Left kidney (tissue), 2 donors: Measurements from ENCODE around the gene EFCAB8. TPM values are rescaled to one million over a fixed set of nuclear protein-coding genes. Genes with fewer than 3 reads are reported as not detected.
"Not testable (repeated sequence)": the region's sequence is repeated elsewhere in the genome, so short reads cannot be mapped to it uniquely, and the experiment has no call there.

Experiments used
- DNase-seq: peaks from one replicate; pipeline ENCODE4 v3.0.0-alpha.2; 2013
- polyA plus RNA-seq: library from polyadenylated mRNA; unstranded; fragments of 120-200 nt; gene quantifications from one replicate; pipeline ENCODE4 v1.2.1, GENCODE V29; 2013; ENCODE audit not compliant: insufficient read length

EFCAB8 gene
- polyA plus RNA-seq, 1 donor, result 0.55 TPM

DNA sequence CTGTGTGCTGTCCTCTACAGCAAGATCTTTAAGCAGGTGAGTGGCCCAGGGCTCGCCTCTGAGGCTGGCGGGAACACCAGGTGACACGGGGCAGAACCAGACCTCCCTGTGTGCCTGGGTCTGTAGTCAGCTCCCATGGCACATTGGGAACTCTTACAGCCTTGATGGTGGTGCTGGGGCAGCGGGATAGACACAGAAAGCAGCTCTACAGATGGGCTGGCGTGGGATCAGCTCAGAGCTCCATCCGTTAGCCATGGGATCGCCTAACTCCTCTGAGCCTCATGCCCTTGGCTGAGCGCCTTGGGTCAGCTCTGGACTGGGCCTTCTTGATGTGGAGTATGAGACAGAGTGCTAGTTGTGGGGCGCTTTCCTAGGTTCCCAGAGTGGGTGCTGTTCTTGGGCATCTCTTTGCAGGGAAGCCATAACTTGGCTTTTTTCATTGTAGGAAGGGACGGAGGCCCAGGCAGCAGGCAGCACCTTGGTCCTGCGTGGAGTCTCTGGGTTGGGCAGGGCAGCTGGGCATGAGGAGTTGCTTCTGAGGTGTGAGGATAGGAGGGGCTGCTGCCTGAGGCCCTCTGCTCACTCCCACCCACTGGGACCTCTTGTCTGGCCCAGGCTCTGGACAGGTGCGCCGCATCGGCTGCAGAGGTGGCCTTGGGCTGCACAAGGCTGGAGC is 51.3 kb downstream of the EFCAB8 start:
- DNase-seq, result no peak

DNA sequence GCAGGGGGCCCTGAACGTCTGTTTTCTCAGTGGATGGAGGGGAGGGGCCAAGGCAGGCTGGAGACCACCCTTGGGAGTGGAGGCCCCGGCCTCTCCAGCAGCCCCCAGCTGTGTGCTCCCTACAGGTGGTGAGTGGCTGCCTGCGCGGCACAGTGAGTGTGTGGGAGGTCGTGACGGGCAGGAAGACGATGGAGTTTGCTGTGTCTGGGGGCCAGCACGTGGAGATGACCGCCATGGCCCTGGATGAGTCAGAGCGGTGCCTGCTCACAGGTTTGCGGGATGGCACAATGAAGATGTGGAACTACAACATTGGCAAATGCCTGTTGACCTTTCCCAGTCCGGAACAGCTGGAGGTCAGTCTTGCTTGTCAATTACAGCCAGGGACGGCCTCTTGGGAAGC is 52.6 kb downstream of the EFCAB8 start:
- DNase-seq, result no peak

DNA sequence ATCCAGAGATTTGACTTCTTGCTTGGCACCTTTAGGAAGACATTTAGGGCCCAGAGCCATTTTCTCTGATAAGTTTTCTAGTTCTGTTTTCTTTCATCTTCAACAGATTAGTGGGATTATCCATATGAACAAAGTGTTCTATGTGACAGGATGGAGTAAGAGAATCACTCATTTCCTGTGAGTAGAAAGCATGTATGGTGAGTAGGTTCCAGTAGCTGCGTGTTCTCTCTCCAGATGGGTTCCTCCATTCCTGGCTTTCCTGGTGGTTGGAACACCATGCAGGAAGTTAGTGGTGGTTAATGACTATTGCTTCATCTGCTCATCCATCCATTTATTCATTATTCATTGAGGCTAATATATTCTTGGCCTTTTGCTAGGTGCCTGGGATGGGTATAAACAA is 54.0 kb downstream of the EFCAB8 start:
- no peak for DNase-seq

DNA sequence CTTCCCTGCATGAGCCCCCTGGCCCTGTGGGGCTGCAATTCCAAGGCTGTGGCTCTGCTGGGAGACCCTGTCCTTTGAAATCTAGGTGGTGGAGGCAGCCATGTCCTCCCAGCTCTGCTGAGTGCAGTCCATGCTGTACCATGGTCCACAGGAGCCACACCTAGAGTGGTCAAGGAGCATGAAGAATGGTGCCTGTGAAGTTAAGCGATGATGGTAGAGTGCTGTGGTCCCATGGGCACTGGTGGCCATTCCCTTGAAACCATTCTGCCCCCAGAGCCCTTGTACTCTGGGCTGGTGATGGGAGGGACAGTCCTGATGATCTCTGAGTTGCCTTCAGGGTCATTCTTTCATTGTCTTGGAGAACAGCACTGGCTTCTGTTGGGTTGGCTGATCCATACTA is 55.3 kb downstream of the EFCAB8 start:
- DNase-seq, result no peak

DNA sequence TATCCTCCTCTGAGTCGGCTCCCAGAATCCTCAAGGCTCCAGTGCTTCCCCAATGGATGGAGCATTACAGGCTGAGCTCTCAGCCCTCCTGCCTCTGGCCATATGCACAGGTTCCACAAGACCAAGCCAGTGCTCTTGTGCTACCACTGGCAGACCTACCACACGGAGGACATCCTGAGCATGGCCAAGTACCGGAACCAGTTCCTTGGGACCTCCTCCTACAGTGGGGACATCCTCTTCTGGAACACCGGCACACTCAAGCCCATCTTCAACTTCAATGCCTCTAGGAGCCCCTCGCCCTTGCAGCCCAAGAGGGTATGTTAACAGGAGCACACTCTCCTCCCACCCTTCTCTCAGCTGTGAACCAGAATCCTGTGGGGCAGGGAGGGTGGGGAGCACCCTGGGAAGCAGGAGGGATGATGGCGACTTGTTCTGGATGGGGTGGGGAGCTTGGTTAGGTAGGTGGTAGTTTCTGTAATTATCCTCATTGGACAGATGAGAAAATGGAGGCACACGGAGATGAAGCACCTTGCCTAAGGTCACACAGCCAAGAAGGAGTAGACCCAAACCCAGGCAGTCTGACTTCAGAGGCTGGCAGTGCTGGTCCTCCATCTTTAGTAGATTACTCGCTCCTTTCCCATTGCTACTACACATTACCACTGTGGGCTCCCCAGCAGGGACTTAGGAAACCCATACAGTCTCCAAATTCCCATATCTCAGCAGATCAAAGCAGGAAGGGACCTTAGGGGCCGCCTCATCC is 58.6 kb downstream of the EFCAB8 start:
- no peak for DNase-seq

DNA sequence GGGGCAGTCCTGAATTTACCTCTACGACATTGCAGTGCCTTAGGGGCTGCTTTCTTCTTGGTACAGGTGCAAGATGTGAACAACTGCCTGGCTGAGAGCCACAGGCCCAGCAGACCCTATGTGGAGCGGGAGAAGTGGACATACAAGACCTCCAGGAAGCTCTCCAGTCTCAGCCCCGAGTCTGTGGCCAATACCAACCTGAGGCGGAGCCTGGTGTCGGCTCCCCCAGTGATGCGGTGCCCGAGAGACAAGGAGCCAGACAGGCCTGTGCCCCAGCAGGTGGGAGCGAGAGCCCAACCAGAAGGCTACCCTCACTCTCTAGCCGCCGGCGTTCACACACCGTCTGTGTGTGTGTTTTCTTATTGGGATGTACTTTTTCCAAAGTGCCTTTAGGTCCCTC is 59.6 kb downstream of the EFCAB8 start:
- DNase-seq, result no peak

DNA sequence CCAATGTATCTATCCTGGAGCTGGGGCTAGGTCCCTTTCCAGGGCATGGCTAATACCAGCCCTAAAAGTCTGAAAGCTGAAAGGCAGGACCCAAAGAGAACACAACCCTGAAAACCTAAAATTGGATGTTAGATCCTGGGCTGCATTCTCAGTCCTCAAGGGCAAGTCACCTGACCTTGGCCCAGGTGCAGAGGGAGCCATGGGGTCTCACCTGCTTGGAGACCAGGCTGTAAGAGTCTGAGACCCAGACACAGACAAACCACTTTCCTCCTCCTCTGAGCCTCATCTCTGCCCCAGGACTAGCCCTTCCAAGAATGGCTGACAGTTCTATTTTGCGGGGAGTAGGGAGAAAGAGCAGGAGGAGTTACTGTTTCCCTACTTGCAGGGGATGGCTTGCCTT is 60.0 kb downstream of the EFCAB8 start:
- no peak for DNase-seq

DNA sequence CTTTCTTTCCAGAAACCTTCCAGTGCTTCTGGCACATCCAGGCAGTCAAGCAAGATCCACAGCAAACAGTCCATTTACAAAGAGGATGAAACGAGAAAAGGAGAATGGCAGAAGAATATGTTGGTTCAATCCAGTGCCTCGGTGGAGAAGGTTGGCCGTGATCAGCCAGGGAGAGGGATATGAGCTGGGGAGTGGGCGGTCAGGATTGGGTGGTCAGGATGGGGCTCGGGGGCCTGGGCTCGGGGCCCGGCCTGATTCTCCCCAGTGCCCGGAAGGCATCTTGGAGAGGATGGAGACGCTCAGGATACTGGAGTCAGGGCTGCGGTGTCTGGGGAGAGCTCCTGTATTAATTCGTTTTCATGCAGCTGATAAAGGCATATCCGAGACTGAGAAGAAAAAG is 61.3 kb downstream of the EFCAB8 start:
- DNase-seq, result no peak

DNA sequence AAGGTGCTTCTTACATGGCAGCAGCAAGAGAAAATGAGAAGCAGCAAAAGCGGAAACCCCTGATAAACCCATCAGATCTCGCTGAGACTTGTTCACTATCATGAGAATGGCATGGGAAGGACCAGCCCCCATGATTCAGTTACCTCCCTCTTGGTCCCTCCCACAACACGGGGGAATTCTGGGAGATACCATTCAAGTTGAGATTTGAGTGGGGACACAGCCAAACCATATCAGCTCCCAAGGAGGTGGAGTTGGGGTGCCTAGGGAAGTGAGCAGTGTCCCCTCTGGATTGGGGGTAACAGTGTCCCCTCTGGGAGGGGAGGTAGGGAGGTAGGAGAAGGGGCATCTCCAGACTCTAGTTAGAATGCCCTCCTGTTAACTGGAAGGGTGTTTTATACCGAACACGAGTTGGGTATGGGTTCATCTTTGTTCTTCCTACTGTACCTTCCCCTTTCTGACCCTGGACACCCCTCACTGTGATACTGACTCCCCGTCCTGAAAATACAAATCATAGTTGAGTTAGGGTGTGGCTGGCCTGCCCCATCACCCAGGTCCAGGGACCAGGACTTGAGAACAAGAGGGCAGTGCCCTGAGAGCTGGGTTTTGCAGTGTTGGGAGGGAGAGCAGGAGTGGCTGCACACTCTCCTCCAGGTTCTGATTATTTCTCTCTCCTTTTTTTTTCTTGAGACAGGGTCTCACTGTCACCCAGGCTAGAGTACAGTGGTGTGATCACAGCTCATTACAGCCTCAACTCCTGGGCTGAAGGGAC is 62.0 kb downstream of the EFCAB8 start:
- no peak for DNase-seq

DNA sequence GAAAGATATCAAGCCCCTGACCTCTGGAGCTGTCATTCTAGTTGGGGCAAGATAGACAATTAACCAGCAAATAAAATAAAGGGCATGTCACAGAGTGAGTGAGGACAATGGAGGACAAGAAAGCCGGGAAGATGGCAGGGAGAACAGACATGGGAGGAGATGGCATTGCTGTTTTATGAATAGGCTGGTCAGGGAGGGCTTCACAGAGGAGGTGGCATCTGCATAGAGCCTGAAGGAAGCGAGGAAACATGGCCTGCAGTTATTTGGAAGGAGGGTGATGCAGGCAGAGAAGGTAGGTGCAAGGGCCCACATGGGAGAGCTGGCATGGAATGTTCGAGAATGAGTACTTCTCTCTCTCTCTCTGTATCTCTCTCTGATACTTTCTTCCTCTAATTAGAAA is 63.7 kb downstream of the EFCAB8 start:
- no peak for DNase-seq

DNA sequence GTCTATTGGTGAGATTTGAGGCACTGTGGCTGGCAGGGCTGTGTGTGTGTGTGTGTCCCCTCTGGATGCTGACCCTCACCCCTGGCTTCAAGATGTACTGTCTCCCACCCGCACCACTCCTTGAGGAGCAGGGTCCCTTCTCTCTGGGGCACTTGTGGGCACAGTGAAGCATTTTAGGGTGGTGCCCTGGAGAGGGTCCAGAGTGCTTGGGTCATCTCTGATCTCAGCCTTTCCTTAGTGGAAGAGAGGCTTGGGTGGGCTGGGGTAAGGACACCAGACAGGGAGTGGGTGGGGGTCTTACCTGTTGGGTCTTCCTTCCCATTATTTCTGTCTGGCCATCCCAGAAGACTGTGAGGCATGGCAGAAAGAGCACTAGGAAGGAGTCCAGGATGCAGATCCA is 66.1 kb downstream of the EFCAB8 start:
- no peak for DNase-seq

DNA sequence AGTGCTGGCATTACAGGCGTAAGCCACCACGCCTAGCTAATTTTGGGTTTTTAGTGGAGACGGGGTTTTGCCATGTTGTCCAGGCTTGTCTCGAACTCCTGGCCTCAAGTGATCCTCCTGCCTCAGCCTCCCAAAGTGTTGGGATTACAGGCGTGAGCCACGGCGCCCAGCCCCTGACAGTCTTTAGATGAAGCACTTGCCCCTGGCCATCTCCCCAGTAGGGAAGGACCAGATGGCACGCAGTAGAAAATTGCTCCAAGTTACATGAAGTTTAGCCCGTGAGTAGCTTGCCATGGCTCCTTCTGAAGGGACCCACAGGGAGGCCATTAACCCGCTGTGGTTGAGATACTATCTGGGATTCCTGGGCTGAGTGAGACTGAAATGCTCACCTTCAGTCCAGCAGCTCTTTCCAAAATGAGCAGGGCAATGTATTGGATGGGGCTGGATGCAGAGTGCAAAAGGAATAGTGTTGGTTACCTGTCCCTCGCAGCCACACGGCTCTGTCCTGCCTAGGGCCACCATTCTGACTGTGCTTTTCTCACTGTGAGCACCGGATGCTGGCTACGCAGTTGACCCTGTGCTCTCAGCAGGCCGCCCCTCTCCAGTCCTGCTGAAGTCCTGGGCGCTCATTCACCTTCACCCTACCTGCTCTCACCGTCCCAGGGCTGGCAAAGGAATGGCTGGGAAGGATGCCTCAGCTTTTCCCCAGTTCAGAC is 66.9 kb downstream of the EFCAB8 start:
- DNase-seq, result no peak

DNA sequence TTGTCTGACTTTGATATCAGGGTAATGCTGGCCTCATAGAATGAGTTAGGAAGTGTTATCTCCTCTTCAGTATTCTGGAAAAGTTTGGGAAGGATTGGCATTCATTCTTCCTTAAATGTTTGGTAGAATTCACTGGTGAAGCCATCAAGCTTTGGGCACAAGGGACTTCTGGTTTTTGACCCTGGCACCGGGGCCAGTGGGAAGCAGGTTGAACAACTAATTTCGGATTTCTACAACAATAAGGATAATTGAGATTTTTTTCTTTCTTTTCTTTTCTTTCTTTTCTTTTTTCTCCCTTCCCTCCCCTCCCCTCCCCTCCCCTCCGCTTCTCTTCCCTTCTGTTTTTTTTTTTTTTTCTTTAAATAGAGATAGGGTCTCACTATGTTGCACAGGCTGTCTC is 70.4 kb downstream of the EFCAB8 start:
- no peak for DNase-seq

DNA sequence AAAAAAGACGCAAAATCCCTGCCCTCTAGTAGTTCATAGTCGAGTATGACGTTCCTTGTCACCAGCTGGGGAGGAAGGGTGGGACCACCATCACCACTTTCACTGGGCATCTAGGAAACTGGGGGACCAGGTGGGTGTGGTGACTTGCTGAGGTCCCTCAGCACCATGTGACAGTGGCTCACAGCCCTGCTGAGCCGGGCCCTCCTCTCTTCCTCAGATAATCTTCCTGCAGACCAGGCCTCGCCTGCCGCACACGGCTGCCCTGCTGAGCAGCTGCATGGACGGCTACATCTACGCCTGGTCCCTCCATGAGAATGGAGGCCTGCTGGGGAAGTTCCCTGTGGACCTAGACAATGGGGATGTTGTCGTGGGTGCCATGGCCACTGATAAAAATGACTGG is 71.5 kb downstream of the EFCAB8 start:
- no peak for DNase-seq

DNA sequence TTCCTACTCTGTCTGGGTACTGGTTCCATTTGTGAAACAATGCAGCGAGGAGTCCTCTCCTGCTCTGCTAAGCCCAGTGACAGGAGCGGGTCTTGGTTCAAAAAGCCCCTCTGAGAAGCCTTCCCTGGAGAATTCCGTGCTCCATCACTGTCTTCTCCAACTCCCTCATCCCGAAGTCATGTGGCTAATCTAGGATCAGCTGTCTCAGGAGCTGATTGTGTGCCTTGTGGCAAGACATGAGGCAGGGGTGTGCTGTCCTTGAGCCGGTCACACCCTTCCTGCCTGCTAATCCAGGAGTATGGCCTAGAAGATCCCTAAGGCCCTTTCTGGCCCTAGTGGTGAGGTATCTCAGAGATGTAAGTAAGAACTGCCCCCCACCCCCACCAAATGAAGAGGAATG is 72.0 kb downstream of the EFCAB8 start:
- DNase-seq, result no peak

DNA sequence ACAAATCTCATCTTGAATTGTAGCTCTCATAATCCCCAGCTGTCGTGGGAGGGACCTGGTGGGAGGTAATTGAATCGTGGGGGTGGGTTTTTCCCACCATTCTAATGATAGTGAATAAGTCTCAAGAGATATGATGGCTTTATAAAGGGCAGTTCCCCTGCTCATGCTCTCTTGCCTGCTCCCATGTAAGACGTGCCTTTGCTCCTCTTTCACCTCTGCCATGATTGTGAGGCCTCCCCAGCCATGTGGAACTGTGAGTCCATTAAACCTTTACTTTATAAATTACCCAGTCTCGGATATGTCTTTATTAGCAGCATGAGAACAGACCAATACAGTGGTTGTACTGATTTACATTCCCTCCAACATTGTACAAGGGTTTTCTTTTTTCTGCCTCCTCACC is 75.9 kb downstream of the EFCAB8 start:
- DNase-seq, result no peak

DNA sequence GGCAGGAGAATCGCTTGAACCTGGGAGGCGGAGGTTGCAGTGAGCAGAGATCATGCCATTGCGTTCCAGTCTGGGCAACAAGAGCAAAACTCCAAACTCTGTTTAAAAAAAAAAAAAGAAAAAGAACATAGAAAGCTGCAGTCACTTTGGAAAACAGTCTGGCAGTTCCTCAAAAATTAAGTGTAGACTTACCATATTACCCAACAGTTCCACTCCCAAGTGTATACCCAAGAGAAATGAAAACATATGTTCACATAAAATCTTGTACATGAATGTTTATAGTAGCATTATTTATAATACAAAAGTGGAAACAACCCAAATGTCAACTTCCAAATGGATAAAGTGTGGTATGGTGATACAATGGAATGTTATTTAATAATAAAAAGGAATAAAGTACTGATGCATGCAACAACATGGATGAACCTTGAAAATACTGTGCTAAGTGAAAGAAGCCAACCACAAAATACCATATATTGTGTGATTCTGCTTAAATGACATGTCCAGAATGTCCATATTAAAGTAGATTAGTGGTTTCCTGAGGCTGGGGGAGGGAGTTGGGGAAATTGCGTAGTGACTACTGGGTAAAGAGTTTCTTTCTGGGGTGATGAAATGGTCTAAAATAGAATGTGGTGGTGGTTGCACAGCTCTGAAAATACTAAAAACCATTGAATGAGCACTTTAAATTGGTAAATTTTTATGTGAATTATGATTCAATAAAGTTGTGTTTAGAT is 82.6 kb downstream of the EFCAB8 start:
- no peak for DNase-seq

DNA sequence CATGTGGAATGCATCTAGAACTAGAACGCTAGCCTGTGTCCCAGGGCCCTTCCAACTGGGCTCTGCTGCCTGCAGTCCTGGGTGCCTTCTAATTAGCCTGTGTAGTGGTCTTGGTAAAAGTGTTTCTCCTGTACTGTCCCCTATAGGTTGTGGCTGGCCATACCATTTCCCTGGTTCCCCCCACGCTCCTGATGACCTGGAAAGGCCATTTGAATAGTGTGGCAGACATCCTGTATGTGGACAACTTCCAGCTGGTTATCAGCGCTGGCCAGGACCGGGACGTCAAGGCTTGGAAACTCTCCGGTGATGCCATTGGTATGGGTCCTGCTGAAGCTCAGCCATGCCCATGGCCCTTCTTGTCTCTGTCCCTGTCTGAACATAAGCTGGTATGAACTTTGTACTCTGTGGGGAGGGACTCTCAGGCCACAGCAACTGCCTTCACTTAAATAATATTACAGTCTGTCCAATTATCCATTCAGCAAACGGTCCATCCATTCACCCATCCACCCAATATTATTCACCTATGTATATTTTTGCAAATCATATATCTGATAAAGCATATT is 84.8 kb downstream of the EFCAB8 start:
- no peak for DNase-seq

DNA sequence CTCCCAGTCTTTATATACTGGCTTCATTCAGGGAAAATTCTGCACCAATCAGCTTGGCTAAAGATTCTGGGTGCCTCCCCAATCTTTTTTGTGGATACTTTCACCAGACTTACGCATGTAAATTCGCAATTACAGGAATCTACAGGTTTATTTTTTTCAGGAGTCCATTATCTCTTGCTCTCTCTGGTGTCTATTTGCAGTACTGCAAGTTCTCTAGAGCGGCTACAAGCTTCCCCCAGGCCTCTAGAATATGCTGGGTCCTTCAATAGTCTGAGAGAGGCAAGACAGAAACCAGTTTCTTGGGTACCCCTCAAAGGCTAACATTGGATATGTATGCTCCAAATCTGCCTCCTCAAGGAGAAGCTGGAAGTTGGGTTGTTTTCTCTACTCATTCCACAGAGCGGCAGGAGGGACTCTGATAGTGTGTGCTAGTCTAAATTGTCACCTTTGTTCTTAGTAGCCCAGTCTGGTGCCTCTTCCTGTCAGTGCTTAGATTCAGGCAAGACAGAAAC is 87.0 kb downstream of the EFCAB8 start:
- no peak for DNase-seq

DNA sequence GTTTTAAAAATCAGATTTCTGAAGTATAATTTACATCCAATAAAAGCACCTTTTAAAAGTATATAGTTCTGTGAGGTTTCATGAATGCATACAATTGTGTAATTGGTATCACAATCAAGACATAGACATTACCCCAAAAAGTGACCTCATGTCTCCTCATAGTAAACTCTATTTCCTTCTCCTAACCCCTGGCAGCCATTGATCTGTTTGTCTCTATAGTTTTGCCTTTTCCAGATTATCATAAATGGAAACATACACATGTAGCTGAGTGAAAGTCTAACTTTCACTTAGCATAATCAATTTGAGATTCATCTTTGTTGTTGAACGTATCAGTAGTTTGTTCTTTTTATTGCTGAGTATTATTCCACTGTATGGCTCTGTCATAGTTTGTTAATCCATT is 87.9 kb downstream of the EFCAB8 start:
- DNase-seq, result no peak

DNA sequence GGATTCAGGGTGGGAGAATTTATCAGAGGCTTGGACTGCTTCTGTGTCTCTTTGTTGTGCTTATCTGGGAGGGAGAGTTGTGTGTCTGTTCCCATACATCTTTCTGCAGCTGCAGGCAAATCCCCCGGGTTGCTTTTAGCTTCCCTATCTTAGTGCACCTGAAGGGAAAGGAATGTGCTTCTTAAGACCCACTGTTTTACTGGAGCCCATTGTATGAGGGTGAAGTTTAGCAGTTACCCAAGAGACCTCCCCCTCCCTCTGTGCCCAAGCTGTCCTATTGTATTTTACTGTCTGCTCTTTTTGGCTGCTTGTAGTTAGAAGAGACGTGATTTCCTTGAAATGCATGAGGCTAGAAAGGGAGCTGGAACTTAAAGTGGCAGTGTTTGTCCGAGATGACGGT is 91.8 kb downstream of the EFCAB8 start:
- not testable (repeated sequence) for DNase-seq
